ENCODE measurements around the gene KRT9. TPM values are rescaled to one million over a fixed set of nuclear protein-coding genes. Genes with fewer than 3 reads are reported as not detected.
"Not testable (repeated sequence)": the region's sequence is repeated elsewhere in the genome, so short reads cannot be mapped to it uniquely, and the experiment has no call there.

KRT9 gene
- total and polyA plus RNA-seq, 2 of the 13 experiments (the other 11 are each of a cell fraction or from before 2014, with no cell fraction given): not detected

DNA sequence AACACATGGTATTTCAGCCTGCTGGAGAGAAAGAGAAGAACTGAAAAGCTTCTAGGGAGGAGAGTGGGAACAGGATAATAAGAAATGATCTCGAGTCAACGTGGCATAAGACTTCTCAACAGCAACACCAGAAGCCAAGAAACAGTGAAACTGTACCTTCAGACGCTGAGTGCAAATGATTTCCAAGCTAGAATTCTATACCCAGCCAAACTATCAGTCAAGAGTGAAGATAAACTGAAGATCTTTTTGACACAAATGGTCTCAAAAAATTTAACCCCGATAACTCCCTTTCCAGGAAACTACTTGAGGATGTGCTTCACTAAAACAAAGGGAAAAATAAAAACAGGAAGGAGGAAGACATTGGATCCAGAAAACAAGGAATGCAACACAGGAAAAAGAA, 35.1 kb upstream of the KRT9 start:
- H3K4me3 ChIP-seq (replicated peaks in 1 of 3; ENCODE audit: insufficient read depth in 1 of 3, low read depth in 2 of 3, low read length in 3 of 3); H3K79me2 ChIP-seq (ENCODE audit: insufficient read depth, low read length); H3K4me1 ChIP-seq (ENCODE audit: insufficient read depth, low read length); intact Hi-C loops (cut with micrococcal nuclease; ENCODE audit: unreplicated experiment); H3K27ac ChIP-seq (ENCODE audit: extremely low read length, insufficient read depth, low read length); FAIRE-seq; H4K20me1 ChIP-seq (ENCODE audit: insufficient read depth, low read length); ATAC-seq; DNase-seq (ENCODE audit: low spot score); in situ Hi-C loops (cut with HindIII; ENCODE audit: extremely low pct_ligation_motif_present, low pct_unique_long_range_greater_than_20kb); POLR2A ChIA-PET; H3K9ac ChIP-seq (ENCODE audit: insufficient read depth, low read depth, low read length); H2AFZ ChIP-seq (ENCODE audit: low read length); BruUV-seq (replicated peaks); H3K36me3 ChIP-seq (replicated peaks in 1 of 2; ENCODE audit: control insufficient read depth in 1 of 2, insufficient read depth in 2 of 2, low read length in 2 of 2); H3K4me2 ChIP-seq (ENCODE audit: low read depth, low read length); CTCF ChIA-PET (ENCODE audit: low intra/inter-chr PET ratio, low total read pairs): not testable (repeated sequence)
- TF ChIP-seq ZFP1 (CRISPR knock-in tag; IDR thresholded peaks at IDR 0.05): peak; percentile 98
- Histone ChIP-seq H3K27me3 (ENCODE audit: control insufficient read depth in 1 of 2, insufficient read depth in 2 of 2, low read length in 2 of 2) (peaks cover 0 to 16% of the 10 kb centered on the region in 2 experiments; a peak in 3 of 5 replicates), H3K9me3 (ENCODE audit: low read length) (peaks cover 16% of the 10 kb centered on the region)
- 6% methylated on average over 4 of the region's 4 CpGs for WGBS (ENCODE audit: low lambda C conversion rate)

GRCh38 chr17:41602524-41602923, 30.7 kb upstream of the KRT9 start:
- intact Hi-C loops (cut with micrococcal nuclease; ENCODE audit: unreplicated experiment): no loop called here
- ChIA-PET CTCF (ENCODE audit: low intra/inter-chr PET ratio, low total read pairs) (no interaction called here), POLR2A (no interaction called here)
- no peak overlapping the region for H3K27ac ChIP-seq (ENCODE audit: extremely low read length, insufficient read depth, low read length)
- no peak overlapping the region for H2AFZ ChIP-seq (ENCODE audit: low read length)
- in situ Hi-C loops (cut with HindIII; ENCODE audit: extremely low pct_ligation_motif_present, low pct_unique_long_range_greater_than_20kb): no loop called here
- H3K9ac ChIP-seq (ENCODE audit: insufficient read depth, low read depth, low read length): no peak overlapping the region
- no peak overlapping the region for H3K4me2 ChIP-seq (ENCODE audit: low read depth, low read length)
- no peaks in the 10 kb centered on the region for H4K20me1 ChIP-seq (ENCODE audit: insufficient read depth, low read length)
- peaks cover 16% of the 10 kb centered on the region for H3K9me3 ChIP-seq (ENCODE audit: low read length)
- 0 out of 5 replicates have a peak, but pooled peaks cover 0 to 2% of the 10 kb centered on the region in 2 experiments for H3K27me3 ChIP-seq (ENCODE audit: control insufficient read depth in 1 of 2, insufficient read depth in 2 of 2, low read length in 2 of 2)
- ATAC-seq (no peak), DNase-seq (ENCODE audit: low spot score) (no peak), FAIRE-seq (no peak)
- no peaks in the 10 kb centered on the region for H3K79me2 ChIP-seq (ENCODE audit: insufficient read depth, low read length)
- WGBS (ENCODE audit: low lambda C conversion rate): 0% methylated on average over 2 of the region's 2 CpGs
- BruUV-seq (replicated peaks): no TSS peak
- no peaks in the 10 kb centered on the region for H3K36me3 ChIP-seq (replicated peaks in 1 of 2; ENCODE audit: control insufficient read depth in 1 of 2, insufficient read depth in 2 of 2, low read length in 2 of 2)
- H3K4me3 ChIP-seq (replicated peaks in 1 of 3; ENCODE audit: insufficient read depth in 1 of 3, low read depth in 2 of 3, low read length in 3 of 3): no peak overlapping the region
- no peaks in the 10 kb centered on the region for H3K4me1 ChIP-seq (ENCODE audit: insufficient read depth, low read length)
- TF ChIP-seq ZNF713 (CRISPR knock-in tag; IDR thresholded peaks at IDR 0.05) (no peak), MLLT10 (CRISPR knock-in tag; IDR thresholded peaks at IDR 0.05) (no peak), ZFP90 (CRISPR knock-in tag; IDR thresholded peaks at IDR 0.05; ENCODE audit: borderline replicate concordance) (no peak), BRCA1 (CRISPR knock-in tag; IDR thresholded peaks at IDR 0.05) (no peak), PCBP2 (optimal IDR thresholded peaks at IDR 0.05; ENCODE audit: low read depth, low read length, poor library complexity, severe bottlenecking) (no peak), PTBP1 (IDR thresholded peaks at IDR 0.05; ENCODE audit: low read depth, low read length, poor library complexity, severe bottlenecking) (no peak), ZNF780A (CRISPR knock-in tag; IDR thresholded peaks at IDR 0.05) (no peak)
- TF ChIP-seq, protein P1, sequence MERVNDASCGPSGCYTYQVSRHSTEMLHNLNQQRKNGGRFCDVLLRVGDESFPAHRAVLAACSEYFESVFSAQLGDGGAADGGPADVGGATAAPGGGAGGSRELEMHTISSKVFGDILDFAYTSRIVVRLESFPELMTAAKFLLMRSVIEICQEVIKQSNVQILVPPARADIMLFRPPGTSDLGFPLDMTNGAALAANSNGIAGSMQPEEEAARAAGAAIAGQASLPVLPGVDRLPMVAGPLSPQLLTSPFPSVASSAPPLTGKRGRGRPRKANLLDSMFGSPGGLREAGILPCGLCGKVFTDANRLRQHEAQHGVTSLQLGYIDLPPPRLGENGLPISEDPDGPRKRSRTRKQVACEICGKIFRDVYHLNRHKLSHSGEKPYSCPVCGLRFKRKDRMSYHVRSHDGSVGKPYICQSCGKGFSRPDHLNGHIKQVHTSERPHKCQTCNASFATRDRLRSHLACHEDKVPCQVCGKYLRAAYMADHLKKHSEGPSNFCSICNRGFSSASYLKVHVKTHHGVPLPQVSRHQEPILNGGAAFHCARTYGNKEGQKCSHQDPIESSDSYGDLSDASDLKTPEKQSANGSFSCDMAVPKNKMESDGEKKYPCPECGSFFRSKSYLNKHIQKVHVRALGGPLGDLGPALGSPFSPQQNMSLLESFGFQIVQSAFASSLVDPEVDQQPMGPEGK (CRISPR knock-in tag; IDR thresholded peaks at IDR 0.05): no peak
- TF ChIP-seq, protein P2, sequence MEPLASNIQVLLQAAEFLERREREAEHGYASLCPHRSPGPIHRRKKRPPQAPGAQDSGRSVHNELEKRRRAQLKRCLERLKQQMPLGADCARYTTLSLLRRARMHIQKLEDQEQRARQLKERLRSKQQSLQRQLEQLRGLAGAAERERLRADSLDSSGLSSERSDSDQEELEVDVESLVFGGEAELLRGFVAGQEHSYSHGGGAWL (CRISPR knock-in tag; IDR thresholded peaks at IDR 0.05): no peak

Data from HepG2 (cell line).